ENCODE measurements around the gene APPL1. TPM values are rescaled to one million over a fixed set of nuclear protein-coding genes. Genes with fewer than 3 reads are reported as not detected.
A peak's percentile ranks its signal among the peaks of the same experiment; 100 is the strongest.

The APPL1 gene, protein sequence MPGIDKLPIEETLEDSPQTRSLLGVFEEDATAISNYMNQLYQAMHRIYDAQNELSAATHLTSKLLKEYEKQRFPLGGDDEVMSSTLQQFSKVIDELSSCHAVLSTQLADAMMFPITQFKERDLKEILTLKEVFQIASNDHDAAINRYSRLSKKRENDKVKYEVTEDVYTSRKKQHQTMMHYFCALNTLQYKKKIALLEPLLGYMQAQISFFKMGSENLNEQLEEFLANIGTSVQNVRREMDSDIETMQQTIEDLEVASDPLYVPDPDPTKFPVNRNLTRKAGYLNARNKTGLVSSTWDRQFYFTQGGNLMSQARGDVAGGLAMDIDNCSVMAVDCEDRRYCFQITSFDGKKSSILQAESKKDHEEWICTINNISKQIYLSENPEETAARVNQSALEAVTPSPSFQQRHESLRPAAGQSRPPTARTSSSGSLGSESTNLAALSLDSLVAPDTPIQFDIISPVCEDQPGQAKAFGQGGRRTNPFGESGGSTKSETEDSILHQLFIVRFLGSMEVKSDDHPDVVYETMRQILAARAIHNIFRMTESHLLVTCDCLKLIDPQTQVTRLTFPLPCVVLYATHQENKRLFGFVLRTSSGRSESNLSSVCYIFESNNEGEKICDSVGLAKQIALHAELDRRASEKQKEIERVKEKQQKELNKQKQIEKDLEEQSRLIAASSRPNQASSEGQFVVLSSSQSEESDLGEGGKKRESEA
- 10 to 100 TPM; 31.1 to 47.2 (median 41.1) TPM for polyA plus RNA-seq (ENCODE audit: insufficient read length in 10 of 10)
- long read RNA-seq, donor 1, full-length matches to known transcripts: 3 of 14 reads
- long read RNA-seq, donor 1, partial matches to known transcripts: 11 of 14 reads
- long read RNA-seq, donor 1, other reads (novel, unspliced or antisense): 0 of 14 reads
- long read RNA-seq, donor 2, full-length matches to known transcripts: 2 of 2 reads
- long read RNA-seq, donor 2, partial matches to known transcripts: 0 of 2 reads
- long read RNA-seq, donor 2, other reads (novel, unspliced or antisense): 0 of 2 reads
- long read RNA-seq, donor 3: 0 reads
- long read RNA-seq, donor 4, full-length matches to known transcripts: 5 of 5 reads
- long read RNA-seq, donor 4, partial matches to known transcripts: 0 of 5 reads
- long read RNA-seq, donor 4, other reads (novel, unspliced or antisense): 0 of 5 reads
- long read RNA-seq, donor 5, full-length matches to known transcripts: 5 of 17 reads
- long read RNA-seq, donor 5, partial matches to known transcripts: 12 of 17 reads
- long read RNA-seq, donor 5, other reads (novel, unspliced or antisense): 0 of 17 reads
- long read RNA-seq, donor 6, full-length matches to known transcripts: 6 of 6 reads
- long read RNA-seq, donor 6, partial matches to known transcripts: 0 of 6 reads
- long read RNA-seq, donor 6, other reads (novel, unspliced or antisense): 0 of 6 reads
- long read RNA-seq, donor 7, full-length matches to known transcripts: 4 of 4 reads
- long read RNA-seq, donor 7, partial matches to known transcripts: 0 of 4 reads
- long read RNA-seq, donor 7, other reads (novel, unspliced or antisense): 0 of 4 reads
- long read RNA-seq, donor 8, partial matches to known transcripts: 5 of 6 reads
- long read RNA-seq, donor 8, other reads (novel, unspliced or antisense): 0 of 6 reads
- long read RNA-seq, donor 9, partial matches to known transcripts: 0 of 1 reads
- long read RNA-seq, donor 9, other reads (novel, unspliced or antisense): 0 of 1 reads

DNA sequence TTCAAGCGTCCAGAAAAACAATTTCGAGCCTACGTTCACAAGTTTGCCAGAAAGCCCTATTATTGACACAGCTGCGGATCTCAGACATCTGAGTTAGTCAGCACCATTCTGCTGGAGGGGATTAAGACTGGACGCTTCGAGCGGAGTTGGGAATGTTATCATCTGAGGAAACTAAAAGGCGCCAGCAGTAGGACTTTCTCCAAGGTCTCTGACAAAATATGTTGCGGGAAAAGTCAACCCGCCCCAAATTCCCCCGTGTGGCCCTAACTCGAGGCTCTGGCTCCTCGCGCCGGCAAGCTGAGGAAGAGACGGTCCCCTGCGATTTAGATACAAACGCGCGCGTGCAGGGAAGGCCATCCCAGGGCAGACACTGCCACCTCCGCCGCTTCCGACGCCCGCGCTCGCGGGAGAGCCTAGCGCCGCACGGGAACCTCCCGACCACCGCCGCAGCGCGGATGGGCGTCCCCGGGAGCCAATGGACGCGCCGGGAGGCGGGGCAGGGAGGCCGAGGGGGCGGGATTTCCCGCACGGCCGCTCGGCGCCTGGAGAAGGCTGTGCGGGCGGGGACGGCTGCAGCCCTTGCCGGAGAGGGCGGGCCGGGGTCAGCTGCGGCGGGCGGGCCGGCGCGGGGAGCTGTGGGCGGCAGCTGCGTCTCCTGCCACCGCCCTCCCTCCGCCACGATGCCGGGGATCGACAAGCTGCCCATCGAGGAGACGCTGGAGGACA, at the start of gene APPL1:
Gene APPL1, plus strand, starts transcription at position 526 of the 726 bp plus-strand sequence. Its CDS starts 155 bp downstream, at position 681.
- DNase-seq: peak; percentile 94 to 98 (median 97)

DNA sequence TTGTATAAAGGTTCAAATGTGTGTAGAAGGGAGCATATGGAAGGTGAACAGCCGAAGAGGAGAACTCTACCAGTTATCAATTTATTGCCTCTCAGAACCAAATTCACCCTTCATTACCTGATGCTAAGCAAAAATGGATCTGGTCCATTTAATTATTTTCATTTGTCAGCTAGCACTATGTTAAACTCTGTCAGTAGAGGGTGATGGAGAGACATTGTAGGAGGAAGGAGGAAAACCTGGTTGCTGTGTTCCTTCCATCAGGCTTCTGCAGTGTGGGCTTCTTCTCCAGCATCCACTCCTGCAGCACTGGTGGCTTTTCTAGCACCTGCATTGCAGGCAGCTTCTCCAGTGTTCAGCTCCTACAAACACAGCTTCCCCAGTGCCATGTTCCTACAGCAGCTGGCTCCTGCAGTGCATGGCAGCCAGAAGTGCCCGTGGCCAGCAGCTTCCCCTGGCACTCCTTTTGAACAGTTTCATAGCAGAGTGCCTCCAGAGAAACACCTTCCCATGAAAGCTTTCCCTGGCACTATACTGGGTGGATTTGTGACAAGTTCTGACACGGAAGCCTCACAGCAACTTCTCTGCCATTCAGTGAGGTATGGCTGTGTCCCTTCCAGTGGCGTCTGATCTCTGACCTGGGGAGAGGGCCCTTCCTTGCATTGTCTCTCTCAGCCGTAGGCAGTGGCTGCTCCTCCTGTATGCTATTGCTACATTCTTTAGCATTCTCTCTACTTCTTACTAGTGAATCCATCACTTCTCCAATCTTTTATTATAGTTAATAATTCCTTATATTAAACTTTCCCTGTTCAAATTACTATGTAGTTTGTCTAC, 47.7 kb upstream of the APPL1 start:
- no peak for DNase-seq

DNA sequence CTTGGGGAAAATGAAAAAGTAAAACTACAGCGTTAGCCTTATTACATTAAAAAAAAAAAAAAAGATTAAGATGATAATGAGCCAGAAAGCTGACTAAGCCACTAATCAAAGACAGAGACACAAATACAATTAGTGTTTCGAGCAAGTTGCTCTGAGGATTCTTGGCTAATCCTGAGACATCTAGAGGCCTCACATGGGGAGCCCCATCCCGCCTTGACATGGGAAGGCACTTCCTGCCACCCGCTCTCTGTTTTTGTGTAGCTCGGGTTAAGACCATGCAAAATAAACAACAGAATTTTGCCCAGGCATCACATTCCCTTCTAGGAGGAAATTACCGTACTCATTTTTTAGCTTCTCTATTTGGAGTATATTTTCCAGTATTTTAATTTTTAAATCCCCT, 43.0 kb upstream of the APPL1 start:
- DNase-seq: no peak

DNA sequence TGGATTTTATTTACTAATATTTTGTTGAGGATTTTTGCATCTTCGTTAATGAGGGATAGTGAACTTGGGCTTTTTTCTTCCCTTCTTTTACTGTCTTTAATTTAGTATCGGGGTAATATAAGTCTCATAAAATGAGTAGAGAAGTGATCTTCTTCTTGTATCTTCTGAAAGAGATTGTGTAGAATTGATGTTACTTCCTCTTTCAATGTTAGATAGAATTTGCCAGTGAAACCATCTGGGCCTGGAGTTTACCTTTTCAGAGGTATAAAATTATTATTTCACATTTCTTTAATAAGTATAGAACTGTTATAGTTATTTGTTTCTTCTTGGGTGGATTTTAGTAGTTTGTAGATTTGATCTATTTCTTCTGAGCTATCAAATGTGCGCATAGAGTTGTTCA, 35.5 kb upstream of the APPL1 start:
- no peak for DNase-seq

GRCh38 chr3:57194641-57195040, 32.9 kb upstream of the APPL1 start:
- no peak for DNase-seq

- DNase-seq: no peak
Observed at GRCh38 chr3:57199895-57200297, 27.6 kb upstream of the APPL1 start, which contains the start of gene HESX1. TSS of gene HESX1 (minus strand) at chr3:57199978. CDS start at chr3:57199918, 60 bp downstream.

DNA sequence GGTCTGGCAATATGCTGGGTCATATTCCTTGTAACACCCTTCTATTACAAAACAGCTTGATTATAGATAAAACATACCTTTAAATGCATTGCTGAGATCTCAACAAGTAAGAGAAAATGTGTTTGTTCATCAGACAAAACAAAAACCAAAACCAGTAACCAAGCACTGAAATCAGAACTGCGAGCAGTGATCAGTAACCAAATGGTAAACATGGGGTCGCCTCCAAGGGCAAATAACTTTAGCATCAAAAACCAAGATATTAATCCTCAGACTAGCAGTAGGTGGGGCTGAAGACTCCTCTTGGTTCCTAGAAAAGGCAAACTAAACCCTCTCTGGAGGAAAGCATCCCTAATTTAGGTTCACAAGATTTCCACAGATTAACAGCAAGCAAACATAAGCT, 21.1 kb upstream of the APPL1 start:
- no peak for DNase-seq

DNA sequence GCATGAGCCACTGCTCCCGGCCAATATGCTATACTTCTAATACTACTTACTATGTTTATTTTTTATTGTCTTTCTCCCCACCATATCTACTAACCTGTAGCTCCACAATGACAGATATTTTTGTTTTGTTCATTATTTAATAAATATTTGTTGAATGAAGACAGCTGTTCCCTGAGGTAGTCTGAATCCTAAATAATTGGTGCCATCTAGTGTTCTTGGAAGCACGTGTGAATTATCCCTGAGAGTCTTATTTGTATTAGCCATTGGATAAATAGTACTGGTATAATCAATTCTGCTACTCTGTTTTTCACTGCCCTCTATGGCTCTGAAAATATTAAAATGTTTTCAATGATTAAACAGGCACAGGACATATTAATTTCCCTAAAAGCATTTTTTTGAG, 5.6 kb upstream of the APPL1 start:
- DNase-seq: peak; percentile 31 to 55 (median 49)

DNA sequence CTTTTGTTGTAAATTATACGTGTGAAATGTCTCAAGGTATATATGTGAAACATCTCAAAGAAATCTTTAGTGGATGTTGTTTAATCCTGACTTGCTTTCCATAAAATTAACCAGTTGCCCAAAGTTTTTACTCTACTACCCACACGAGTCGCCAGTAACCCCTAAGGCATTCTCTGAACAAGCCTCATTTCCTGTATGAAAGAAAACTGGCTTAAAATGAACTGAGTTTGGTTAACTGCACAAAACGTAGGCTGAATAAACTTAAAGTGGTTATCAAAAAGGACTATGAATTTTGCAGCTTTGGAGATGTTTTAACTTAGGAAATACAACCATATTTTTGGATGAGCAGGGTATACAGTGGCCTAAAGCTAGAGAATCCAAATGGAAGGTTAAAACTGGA, 2.7 kb upstream of the APPL1 start:
- no peak for DNase-seq

DNA sequence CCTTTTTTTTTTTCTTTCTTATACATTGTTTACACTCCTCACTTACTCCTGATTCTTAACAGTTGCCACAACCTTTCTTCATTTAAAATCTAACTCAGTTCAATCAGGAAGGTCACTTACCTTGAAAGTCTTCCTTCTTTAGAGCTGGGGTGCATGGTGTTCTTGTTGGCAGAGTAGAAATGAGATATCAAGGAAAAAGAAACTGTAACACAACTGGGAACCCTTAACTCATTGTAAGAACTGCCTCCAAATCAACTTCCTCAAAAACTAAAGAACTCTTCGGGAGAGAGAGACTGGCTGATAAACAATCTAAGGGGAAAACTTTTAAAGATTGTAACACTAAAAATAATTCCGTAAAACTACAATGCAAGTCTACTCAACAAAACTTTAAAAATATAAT, 1.4 kb upstream of the APPL1 start:
- DNase-seq: peak in 1 of 3 donors; percentile 5

DNA sequence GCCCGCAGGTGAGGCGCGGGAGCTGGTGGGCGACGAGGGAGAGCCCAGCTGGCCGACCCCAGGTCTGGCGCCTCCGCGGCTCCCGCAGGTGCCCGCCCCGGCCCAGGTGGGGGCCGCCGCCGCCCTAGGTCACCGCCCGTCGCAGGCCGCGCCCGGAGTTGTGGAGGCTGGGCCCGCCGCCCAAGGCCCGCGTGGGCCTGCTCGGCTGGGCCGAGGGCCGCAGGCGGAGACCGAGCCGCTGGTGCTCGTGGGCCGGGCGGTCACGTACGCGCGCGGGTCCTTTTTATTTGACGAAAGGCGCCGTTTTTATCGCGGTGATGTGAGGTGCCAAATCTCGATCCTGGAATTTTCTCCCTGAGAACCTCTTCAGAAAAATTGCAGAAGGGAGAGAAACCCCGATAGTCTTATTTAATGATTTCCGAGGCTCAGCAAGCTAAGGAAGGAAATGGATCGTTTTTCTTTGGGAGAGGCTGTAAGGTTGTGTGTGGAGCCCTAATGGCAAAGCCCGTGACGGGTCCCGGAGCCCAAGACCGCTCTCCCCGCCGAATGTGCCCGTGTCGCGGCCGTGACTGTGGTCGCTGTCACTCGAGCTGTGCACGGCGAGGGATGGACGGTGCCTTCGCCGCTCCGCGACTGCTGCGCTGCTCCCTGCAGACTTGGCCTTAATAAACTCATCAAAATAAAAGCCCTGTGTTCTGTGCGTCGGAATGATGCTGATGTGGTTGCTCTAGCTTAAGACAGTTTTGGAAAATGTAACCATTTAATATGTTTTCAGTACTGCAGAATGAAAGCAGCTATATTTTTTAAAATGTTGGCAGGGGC, 612 bp downstream of the APPL1 start:
- DNase-seq: peak; percentile 50 to 92 (median 77)

- no peak for DNase-seq
Observed at GRCh38 chr3:57230006-57230405, 2.5 kb downstream of the APPL1 start.

- DNase-seq: no peak
Observed at GRCh38 chr3:57233799-57234198, 6.3 kb downstream of the APPL1 start.

DNA sequence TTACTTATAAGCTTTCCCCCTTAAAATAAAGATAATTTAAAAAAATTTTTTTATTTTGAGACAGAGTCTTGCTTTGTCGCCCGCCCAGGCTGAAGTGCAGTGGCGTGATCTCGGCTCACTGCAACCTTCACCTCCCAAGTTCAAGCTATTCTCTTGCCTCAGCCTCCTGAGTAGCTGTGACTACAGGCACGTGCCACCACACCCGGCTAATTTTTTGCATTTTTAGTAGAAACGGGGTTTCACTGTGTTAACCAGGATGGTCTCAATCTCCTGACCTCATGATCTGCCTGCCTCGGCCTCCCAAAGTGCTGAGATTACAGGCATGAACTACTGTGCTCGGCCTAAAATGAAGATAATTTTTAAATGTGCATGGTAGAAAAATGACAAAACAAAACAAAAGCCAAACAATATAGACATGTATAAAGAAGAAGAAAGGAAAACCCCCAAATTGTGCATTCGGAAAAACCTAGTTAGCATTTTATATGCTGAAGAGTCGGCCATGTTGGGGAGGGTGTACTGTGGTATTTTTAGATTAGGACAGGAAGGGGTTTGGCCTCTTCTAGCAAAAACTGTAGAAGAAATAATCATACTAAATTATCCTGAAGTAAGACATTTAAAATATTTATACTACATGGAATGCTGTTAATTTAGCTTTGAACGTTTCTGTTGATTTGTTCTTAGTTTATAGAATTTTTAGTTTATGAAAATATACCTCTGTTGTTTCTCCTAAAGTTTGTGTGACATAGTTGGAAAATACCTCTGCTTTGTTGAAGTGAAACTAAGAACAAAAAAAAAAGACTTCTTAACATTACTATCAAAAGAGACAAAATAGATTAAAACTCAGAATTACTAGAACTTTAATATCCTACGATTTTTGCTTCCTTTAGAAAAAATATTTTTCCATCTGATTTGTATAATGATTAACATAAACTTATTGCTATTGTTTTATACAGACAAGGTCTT, 7.4 kb downstream of the APPL1 start:
- no peak for DNase-seq

DNA sequence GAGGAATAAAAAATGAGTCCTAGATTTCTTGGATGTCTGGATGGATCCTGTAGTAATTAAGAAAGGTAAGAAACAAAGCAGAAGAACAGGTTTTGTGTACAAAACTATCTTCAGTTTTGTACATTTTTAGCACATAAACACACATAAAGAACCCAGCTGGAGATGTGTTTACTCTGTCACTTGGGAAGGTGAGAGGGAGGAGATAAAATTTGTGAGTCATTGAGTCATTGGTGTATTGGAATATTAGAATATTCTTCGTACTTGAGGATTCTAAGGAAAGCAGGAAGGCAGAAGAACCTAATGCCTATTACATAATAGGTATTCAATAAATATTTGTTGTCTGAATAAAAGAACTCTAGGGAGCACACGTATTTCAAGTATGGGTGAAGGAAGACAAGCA, 17.4 kb downstream of the APPL1 start:
- DNase-seq: no peak

DNA sequence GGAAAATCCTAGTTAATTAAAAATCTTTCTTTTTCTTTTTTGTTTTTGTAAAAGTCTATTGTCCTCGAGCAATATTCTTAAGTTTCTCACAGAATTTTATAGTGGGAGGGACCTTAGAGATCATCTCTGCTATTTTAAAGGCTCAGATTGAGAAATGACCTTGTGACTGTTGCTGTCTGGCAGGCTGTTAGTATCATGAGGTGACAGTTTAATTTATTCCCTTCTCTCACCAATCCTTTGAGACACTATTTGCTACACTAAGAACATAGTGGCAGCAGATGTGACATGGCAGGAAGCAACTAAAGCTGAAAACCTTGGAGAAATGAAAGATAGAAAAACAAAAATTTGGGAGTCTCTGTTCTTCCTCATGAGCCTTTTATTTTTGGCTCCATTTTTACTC, 24.9 kb downstream of the APPL1 start:
- DNase-seq: no peak

- peak in 1 of 3 donors; percentile 4 for DNase-seq
Observed at GRCh38 chr3:57256844-57257243, 29.3 kb downstream of the APPL1 start.

Measured in muscle of back (tissue), 13 donors.